ENCODE data around the gene RIMKLB.
"Not testable (repeated sequence)": the region's sequence is repeated elsewhere in the genome, so short reads cannot be mapped to it uniquely, and the experiment has no call there.

The RIMKLB gene

DNA sequence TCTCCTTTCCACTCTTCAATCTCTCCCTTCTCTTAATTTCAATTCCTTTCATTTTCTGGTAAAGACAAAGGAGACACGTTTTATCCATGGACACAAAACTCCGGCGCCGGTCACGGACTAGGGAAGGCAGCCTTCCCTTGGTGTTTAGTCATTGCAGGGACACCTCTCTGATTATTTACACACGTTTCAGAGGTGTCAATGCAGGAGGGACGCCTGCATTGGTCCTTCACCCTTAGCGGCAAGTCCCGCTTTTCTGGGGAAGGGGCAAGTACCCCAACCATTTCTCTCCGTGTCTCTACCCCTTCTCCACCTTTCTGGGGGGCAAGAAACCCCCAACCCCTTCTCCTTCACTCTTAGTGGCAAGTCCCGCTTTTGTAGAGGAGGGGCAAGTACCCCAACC, 107.7 kb downstream of the RIMKLB start:
- not testable (repeated sequence) for H3K4me3 ChIP-seq (ENCODE audit: low read length); H3K9ac ChIP-seq (ENCODE audit: low read length); H3K4me1 ChIP-seq (ENCODE audit: control insufficient read depth, low read depth, low read length); H3K9me3 ChIP-seq (ENCODE audit: control insufficient read depth, low read depth, low read length); H3K27me3 ChIP-seq (ENCODE audit: control insufficient read depth, insufficient read depth, low read length); H3K36me3 ChIP-seq (ENCODE audit: control insufficient read depth, low read depth, low read length); H3K27ac ChIP-seq (ENCODE audit: low read length)

DNA sequence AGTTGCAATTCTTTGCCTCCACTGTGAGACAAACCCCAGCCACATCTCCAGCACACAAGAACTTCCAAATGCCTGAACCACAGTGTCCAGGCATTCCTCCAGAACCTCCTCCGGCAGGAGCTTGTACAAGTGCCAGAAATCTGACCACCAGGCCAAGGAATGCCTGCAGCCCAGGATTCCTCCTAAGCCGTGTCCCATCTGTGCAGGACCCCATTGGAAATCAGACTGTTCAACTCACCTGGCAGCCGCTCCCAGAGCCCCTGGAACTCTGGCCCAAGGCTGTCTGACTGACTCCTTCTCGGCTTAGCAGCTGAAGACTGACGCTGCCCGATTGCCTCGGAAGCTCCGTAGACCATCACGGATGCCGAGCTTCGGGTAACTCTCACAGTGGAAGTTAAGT, 109.3 kb downstream of the RIMKLB start:
- H3K9ac ChIP-seq (ENCODE audit: low read length); H3K4me3 ChIP-seq (ENCODE audit: low read length); H3K27ac ChIP-seq (ENCODE audit: low read length); H3K9me3 ChIP-seq (ENCODE audit: control insufficient read depth, low read depth, low read length); H3K36me3 ChIP-seq (ENCODE audit: control insufficient read depth, low read depth, low read length); H3K27me3 ChIP-seq (ENCODE audit: control insufficient read depth, insufficient read depth, low read length); H3K4me1 ChIP-seq (ENCODE audit: control insufficient read depth, low read depth, low read length): not testable (repeated sequence)

GRCh38 chr12:8810112-8810511, 112.3 kb downstream of the RIMKLB start:
- H3K27me3 ChIP-seq (ENCODE audit: control insufficient read depth, insufficient read depth, low read length); H3K9me3 ChIP-seq (ENCODE audit: control insufficient read depth, low read depth, low read length); H3K36me3 ChIP-seq (ENCODE audit: control insufficient read depth, low read depth, low read length); H3K9ac ChIP-seq (ENCODE audit: low read length); H3K4me3 ChIP-seq (ENCODE audit: low read length): not testable (repeated sequence)
- H3K4me1 ChIP-seq (ENCODE audit: control insufficient read depth, low read depth, low read length), result peaks cover 18% of the 10 kb centered on the region
- H3K27ac ChIP-seq (ENCODE audit: low read length), result peak overlapping the region; percentile 68

DNA sequence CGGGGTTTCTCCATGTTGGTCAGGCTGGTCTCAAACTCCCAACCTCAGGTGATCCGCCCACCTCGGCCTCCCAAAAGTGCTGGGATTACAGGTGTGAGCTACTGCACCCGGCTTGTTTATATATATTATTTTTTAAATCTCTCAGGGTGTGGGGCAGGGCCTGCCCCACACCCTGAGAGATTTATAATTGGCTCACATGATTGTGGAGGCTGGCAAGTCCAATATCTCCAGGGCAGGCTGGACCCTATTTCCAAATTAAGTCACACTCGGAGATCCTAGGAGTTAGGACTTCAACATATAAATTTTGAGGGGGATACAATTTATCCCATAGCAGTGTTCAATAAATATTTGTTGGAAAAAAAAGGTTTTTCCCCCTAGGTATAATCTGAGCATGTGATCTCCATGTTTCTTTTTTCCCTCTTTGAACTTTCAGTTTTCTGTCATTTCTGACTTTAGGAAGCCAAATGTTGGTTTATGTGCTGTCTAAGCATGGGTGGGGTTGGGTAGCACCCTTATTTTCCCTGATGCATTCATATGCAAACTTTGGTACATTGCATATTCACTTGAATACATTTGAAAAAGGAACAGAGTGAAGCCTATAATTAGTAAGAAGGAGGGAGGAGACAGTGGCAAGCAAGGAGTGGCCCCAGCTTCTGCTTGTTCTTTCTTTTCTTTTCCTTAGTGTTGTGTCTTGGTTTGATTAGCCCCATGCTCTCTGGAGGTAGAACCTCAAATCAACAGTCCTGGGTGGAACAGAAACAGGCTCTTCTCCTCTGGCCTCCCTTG, 116.0 kb downstream of the RIMKLB start:
- Histone ChIP-seq H3K4me1 (ENCODE audit: control insufficient read depth, low read depth, low read length) (peaks cover 18% of the 10 kb centered on the region), H3K9ac (ENCODE audit: low read length) (no peak overlapping the region), H3K36me3 (ENCODE audit: control insufficient read depth, low read depth, low read length) (no peaks in the 10 kb centered on the region), H3K9me3 (ENCODE audit: control insufficient read depth, low read depth, low read length) (no peaks in the 10 kb centered on the region), H3K4me3 (ENCODE audit: low read length) (no peak overlapping the region), H3K27me3 (ENCODE audit: control insufficient read depth, insufficient read depth, low read length) (no peaks in the 10 kb centered on the region), H3K27ac (ENCODE audit: low read length) (peak overlapping the region; percentile 52)

DNA sequence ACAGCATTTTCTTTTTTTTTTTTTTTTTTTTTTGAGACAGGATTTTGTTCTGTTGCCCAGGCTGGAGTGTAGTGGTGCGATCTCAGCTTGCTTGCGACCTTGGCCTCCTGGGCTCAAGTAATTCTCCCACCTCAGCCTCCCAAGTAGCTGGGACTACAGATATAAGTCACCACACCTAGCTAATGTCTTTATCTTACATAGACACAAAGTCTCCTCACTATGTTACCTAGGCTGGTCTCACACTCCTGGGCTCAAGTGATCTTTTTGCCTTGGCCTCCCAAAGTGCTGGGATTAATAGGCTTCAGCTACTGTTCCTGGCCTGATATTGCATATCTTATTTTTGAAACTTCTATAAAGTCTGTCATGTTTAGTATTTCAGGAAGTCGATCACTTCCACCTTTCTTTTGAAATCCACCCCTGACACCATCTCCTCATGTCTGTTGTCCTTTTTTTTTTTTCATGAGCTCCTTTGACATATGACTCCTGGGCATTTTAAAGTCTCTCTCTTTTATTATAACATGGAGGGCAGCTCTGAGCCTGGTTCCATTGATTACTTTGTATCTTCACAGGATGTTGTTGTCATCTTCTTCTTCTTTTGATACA, 118.8 kb downstream of the RIMKLB start:
- Histone ChIP-seq H3K9me3 (ENCODE audit: control insufficient read depth, low read depth, low read length) (no peaks in the 10 kb centered on the region), H3K36me3 (ENCODE audit: control insufficient read depth, low read depth, low read length) (no peaks in the 10 kb centered on the region), H3K9ac (ENCODE audit: low read length) (no peak overlapping the region), H3K27ac (ENCODE audit: low read length) (no peak overlapping the region), H3K4me3 (ENCODE audit: low read length) (no peak overlapping the region), H3K27me3 (ENCODE audit: control insufficient read depth, insufficient read depth, low read length) (no peaks in the 10 kb centered on the region), H3K4me1 (ENCODE audit: control insufficient read depth, low read depth, low read length) (peaks cover 21% of the 10 kb centered on the region)

- H3K4me1 ChIP-seq (ENCODE audit: control insufficient read depth, low read depth, low read length), result peaks cover 21% of the 10 kb centered on the region
- no peak overlapping the region for H3K9ac ChIP-seq (ENCODE audit: low read length)
- H3K27ac ChIP-seq (ENCODE audit: low read length), result no peak overlapping the region
- no peaks in the 10 kb centered on the region for H3K9me3 ChIP-seq (ENCODE audit: control insufficient read depth, low read depth, low read length)
- no peaks in the 10 kb centered on the region for H3K27me3 ChIP-seq (ENCODE audit: control insufficient read depth, insufficient read depth, low read length)
- no peak overlapping the region for H3K4me3 ChIP-seq (ENCODE audit: low read length)
- H3K36me3 ChIP-seq (ENCODE audit: control insufficient read depth, low read depth, low read length), result no peaks in the 10 kb centered on the region
Measured at GRCh38 chr12:8817856-8818255, 120.1 kb downstream of the RIMKLB start.

- Histone ChIP-seq H3K9me3 (ENCODE audit: control insufficient read depth, low read depth, low read length) (no peaks in the 10 kb centered on the region), H3K27ac (ENCODE audit: low read length) (peak overlapping the region; percentile 79), H3K4me1 (ENCODE audit: control insufficient read depth, low read depth, low read length) (peaks cover 26% of the 10 kb centered on the region), H3K36me3 (ENCODE audit: control insufficient read depth, low read depth, low read length) (no peaks in the 10 kb centered on the region), H3K9ac (ENCODE audit: low read length) (no peak overlapping the region), H3K27me3 (ENCODE audit: control insufficient read depth, insufficient read depth, low read length) (no peaks in the 10 kb centered on the region), H3K4me3 (ENCODE audit: low read length) (no peak overlapping the region)
Measured at GRCh38 chr12:8818526-8818925, 120.7 kb downstream of the RIMKLB start.

DNA sequence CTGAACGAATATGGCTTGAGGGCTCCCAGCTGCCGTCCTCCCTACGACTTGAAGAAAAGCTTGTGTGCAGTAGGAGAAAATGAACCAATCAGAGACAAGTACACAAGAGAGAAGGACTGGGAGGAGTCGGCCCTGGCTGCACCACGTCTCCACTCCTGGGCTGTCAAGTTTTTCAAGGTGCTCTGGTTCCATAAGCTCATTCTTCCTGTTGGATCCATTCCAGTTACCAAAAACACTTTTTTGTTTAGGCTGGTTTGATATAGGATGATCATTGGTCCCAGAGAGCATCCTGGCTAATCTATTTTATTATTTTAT, 121.8 kb downstream of the RIMKLB start:
- Histone ChIP-seq H3K27me3 (ENCODE audit: control insufficient read depth, insufficient read depth, low read length) (no peaks in the 10 kb centered on the region), H3K36me3 (ENCODE audit: control insufficient read depth, low read depth, low read length) (no peaks in the 10 kb centered on the region), H3K4me3 (ENCODE audit: low read length) (peak overlapping the region; percentile 42), H3K4me1 (ENCODE audit: control insufficient read depth, low read depth, low read length) (peaks cover 20% of the 10 kb centered on the region), H3K9ac (ENCODE audit: low read length) (peak overlapping the region; percentile 27), H3K27ac (ENCODE audit: low read length) (peak overlapping the region; percentile 79), H3K9me3 (ENCODE audit: control insufficient read depth, low read depth, low read length) (no peaks in the 10 kb centered on the region)

- peaks cover 20% of the 10 kb centered on the region for H3K4me1 ChIP-seq (ENCODE audit: control insufficient read depth, low read depth, low read length)
- H3K36me3 ChIP-seq (ENCODE audit: control insufficient read depth, low read depth, low read length); H3K9me3 ChIP-seq (ENCODE audit: control insufficient read depth, low read depth, low read length); H3K27me3 ChIP-seq (ENCODE audit: control insufficient read depth, insufficient read depth, low read length); H3K9ac ChIP-seq (ENCODE audit: low read length); H3K27ac ChIP-seq (ENCODE audit: low read length); H3K4me3 ChIP-seq (ENCODE audit: low read length): not testable (repeated sequence)
Measured at GRCh38 chr12:8820676-8821407, 123.1 kb downstream of the RIMKLB start.

GRCh38 chr12:8821591-8821990, 123.8 kb downstream of the RIMKLB start:
- peaks cover 20% of the 10 kb centered on the region for H3K4me1 ChIP-seq (ENCODE audit: control insufficient read depth, low read depth, low read length)
- H3K27ac ChIP-seq (ENCODE audit: low read length), result no peak overlapping the region
- H3K27me3 ChIP-seq (ENCODE audit: control insufficient read depth, insufficient read depth, low read length), result no peaks in the 10 kb centered on the region
- no peaks in the 10 kb centered on the region for H3K9me3 ChIP-seq (ENCODE audit: control insufficient read depth, low read depth, low read length)
- H3K9ac ChIP-seq (ENCODE audit: low read length), result no peak overlapping the region
- H3K4me3 ChIP-seq (ENCODE audit: low read length), result no peak overlapping the region
- no peaks in the 10 kb centered on the region for H3K36me3 ChIP-seq (ENCODE audit: control insufficient read depth, low read depth, low read length)

- H3K4me3 ChIP-seq (ENCODE audit: low read length), result no peak within 1 kb of the TSS
Measured at GRCh38 chr12:8822298-8822697, 124.5 kb downstream of the RIMKLB start, which contains the start of gene A2ML1. TSS of gene A2ML1 (plus strand) at chr12:8822621. CDS start at chr12:8822652, 31 bp downstream.

More at GRCh38 chr12:8822298-8822697, 124.5 kb downstream of the RIMKLB start, which contains the start of gene A2ML1:
- no peak within 1 kb of the TSS for H3K27ac ChIP-seq (ENCODE audit: low read length)
- no peaks in the 10 kb centered on the region for H3K27me3 ChIP-seq (ENCODE audit: control insufficient read depth, insufficient read depth, low read length)
- no peaks in the 10 kb centered on the region for H3K9me3 ChIP-seq (ENCODE audit: control insufficient read depth, low read depth, low read length)
- H3K36me3 ChIP-seq (ENCODE audit: control insufficient read depth, low read depth, low read length), result no peaks in the 10 kb centered on the region
- H3K9ac ChIP-seq (ENCODE audit: low read length), result no peak within 1 kb of the TSS
- peaks cover 20% of the 10 kb centered on the region for H3K4me1 ChIP-seq (ENCODE audit: control insufficient read depth, low read depth, low read length)

All from iPS-18a (cell line).